ENCODE measurements around the gene SULT1E1. TPM values are rescaled to one million over a fixed set of nuclear protein-coding genes. Genes with fewer than 3 reads are reported as not detected.

SULT1E1 gene
- total RNA-seq, 1 donor from 2014 or later: 1.4 TPM

DNA sequence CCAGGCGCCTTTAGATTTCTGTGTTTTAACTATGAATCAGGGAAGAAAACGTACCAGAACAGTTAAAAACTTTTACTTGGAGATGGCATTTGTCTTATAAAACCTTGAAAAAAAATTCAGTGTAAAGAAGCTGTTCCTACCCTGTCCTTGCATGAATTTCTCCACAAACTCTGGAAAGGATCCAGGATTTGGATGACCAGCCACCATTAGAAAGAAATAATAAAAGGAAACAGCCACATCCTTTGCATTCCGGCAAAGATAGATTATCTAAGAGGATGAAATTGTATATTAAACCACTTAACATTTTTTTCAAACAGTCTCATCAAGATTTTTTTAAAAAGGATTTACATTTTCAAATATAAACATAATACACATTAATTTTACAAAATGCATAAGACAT lies 10.6 kb downstream of the SULT1E1 start:
- DNase-seq (no peak), ATAC-seq (no peak)
- no peak for TF ChIP-seq CTCF (IDR thresholded peaks at IDR 0.05)
- intact Hi-C loops (cut with DNase I): no loop called here
- H3K36me3 ChIP-seq: no peaks in the 10 kb centered on the region
- H3K27me3 ChIP-seq: no peaks in the 10 kb centered on the region
- no peak overlapping the region for H3K27ac ChIP-seq
- H3K4me1 ChIP-seq: no peaks in the 10 kb centered on the region
- no peaks in the 10 kb centered on the region for H3K9me3 ChIP-seq
- H3K4me3 ChIP-seq: no peak overlapping the region

DNA sequence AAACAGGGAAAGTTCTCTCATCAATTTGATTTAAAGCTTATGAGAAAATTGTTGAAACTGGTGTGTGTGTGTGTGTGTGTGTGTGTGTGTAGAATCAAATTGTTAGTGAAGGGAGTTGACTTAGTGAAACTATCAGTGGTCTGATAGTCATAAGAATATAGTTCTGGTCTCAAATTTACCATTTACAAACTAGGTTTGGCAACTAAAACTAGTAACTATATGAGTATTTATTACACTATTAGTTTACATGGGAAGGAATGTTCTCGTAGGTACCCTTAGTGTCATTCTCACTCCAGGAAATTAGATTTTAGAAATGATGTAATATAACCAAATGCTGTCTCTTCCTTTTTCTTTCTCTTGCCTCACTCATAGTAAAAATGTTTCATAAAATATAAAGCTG lies 11.9 kb downstream of the SULT1E1 start:
- intact Hi-C loops (cut with DNase I): no loop called here

GRCh38 chr4:69843932-69844331 lies 16.0 kb downstream of the SULT1E1 start:
- intact Hi-C loops (cut with DNase I): no loop called here

More for the DNA sequence above, 11.9 kb downstream of the SULT1E1 start:
- H3K9me3 ChIP-seq: no peaks in the 10 kb centered on the region
- no peak for ATAC-seq
- no peak overlapping the region for H3K4me3 ChIP-seq
- no peaks in the 10 kb centered on the region for H3K27me3 ChIP-seq
- no peak for TF ChIP-seq CTCF (IDR thresholded peaks at IDR 0.05)
- no peaks in the 10 kb centered on the region for H3K4me1 ChIP-seq
- DNase-seq: no peak
- no peak overlapping the region for H3K27ac ChIP-seq
- H3K36me3 ChIP-seq: no peaks in the 10 kb centered on the region

DNA sequence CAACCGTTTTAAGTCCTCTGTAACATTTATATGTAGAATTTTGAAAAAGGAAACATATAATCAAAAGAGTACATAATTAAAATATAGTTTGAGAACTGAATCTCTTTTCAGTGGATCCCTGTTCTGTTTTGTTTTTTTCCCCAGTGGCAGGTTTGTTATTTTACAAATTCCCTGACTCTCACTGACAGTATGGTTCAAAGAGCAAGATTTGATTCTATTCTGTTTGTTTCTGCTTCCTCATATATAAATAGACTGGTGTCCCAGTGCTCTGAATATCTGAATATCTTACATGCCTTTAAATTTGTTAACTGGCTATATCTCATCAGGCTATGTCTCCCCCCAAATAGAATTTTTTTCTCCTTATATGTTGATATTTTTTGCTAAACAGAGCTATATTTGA lies 16.6 kb downstream of the SULT1E1 start:
- no peak for ATAC-seq
- H3K36me3 ChIP-seq: no peaks in the 10 kb centered on the region
- H3K9me3 ChIP-seq: no peaks in the 10 kb centered on the region
- H3K4me1 ChIP-seq: no peaks in the 10 kb centered on the region
- no peak overlapping the region for H3K4me3 ChIP-seq
- no peak overlapping the region for H3K27ac ChIP-seq
- intact Hi-C loops (cut with DNase I): no loop called here
- no peaks in the 10 kb centered on the region for H3K27me3 ChIP-seq
- DNase-seq: no peak
- TF ChIP-seq CTCF (IDR thresholded peaks at IDR 0.05): no peak

More at GRCh38 chr4:69843932-69844331, 16.0 kb downstream of the SULT1E1 start:
- no peak for ATAC-seq
- H3K9me3 ChIP-seq: no peaks in the 10 kb centered on the region
- no peak overlapping the region for H3K4me3 ChIP-seq
- no peak overlapping the region for H3K27ac ChIP-seq
- no peaks in the 10 kb centered on the region for H3K27me3 ChIP-seq
- TF ChIP-seq CTCF (IDR thresholded peaks at IDR 0.05): no peak
- DNase-seq: no peak
- H3K4me1 ChIP-seq: no peaks in the 10 kb centered on the region
- H3K36me3 ChIP-seq: no peaks in the 10 kb centered on the region

- Histone ChIP-seq H3K9me3 (no peaks in the 10 kb centered on the region), H3K27me3 (no peaks in the 10 kb centered on the region), H3K4me3 (no peak overlapping the region), H3K27ac (no peak overlapping the region), H3K36me3 (no peaks in the 10 kb centered on the region), H3K4me1 (no peaks in the 10 kb centered on the region)
- no peak for TF ChIP-seq CTCF (IDR thresholded peaks at IDR 0.05)
- ATAC-seq: no peak
- DNase-seq: no peak
- intact Hi-C loops (cut with DNase I): no loop called here
These were observed 21.0 kb downstream of the SULT1E1 start for GRCh38 chr4:69838977-69839376.

DNA sequence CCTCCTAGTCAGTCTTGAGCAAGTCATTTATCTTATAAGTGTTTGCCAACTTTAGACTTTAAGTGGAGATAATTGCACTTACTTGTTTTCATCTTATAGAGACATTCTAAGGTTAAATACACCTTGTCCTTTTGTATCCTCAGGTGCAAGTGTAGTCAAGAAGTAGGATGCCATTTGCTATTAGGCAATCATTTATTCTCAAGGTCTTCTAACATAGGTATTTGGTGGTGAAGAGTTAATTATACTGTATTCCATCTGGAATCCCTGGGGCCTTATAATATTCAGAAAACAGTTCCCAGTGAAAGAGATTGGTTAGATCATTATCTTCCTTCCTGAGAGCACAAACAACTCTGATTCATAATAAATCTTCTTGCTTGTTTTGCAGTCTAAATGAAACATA lies 23.7 kb downstream of the SULT1E1 start:
- no peaks in the 10 kb centered on the region for H3K4me1 ChIP-seq
- TF ChIP-seq CTCF (IDR thresholded peaks at IDR 0.05): no peak
- ATAC-seq: no peak
- H3K36me3 ChIP-seq: no peaks in the 10 kb centered on the region
- H3K9me3 ChIP-seq: no peaks in the 10 kb centered on the region
- no peak overlapping the region for H3K27ac ChIP-seq
- intact Hi-C loops (cut with DNase I): no loop called here
- DNase-seq: no peak
- no peak overlapping the region for H3K4me3 ChIP-seq
- no peaks in the 10 kb centered on the region for H3K27me3 ChIP-seq

Data from upper lobe of right lung (tissue), 1 donor.